Aorta (tissue), 5 donors: ENCODE measurements around the gene PLPP6. TPM values are rescaled to one million over a fixed set of nuclear protein-coding genes. Genes with fewer than 3 reads are reported as not detected.

ENCODE experiments used
- ATAC-seq: fragments of 200-7000 bp; cut with Tn5 transposase; one replicate; pipeline ENCODE4 v1.9.1; 2022; ENCODE audit warnings: moderate library complexity; ENCODE audit not compliant: low FRiP score
- DNase-seq, 2 donors: peaks; one replicate each; pipeline ENCODE4 v3.0.0-alpha.2; 2020
- H3K27ac ChIP-seq, 2 donors: one replicate each; pipeline ENCODE4 v1.5.1; 2013; ENCODE audit warnings: low read length in 2 of 2, mild to moderate bottlenecking in 2 of 2, moderate library complexity in 2 of 2, control low read depth in 1 of 2, inconsistent platforms in 1 of 2, low read depth in 1 of 2
- H3K27me3 ChIP-seq, 2 donors: one replicate each; pipeline ENCODE4 v1.6.1; 2013; ENCODE audit warnings: control low read depth in 1 of 2, low read length in 1 of 2, mild to moderate bottlenecking in 1 of 2, moderate library complexity in 1 of 2; ENCODE audit not compliant: insufficient read depth in 2 of 2, control insufficient read depth in 1 of 2
- H3K36me3 ChIP-seq, 2 donors: one replicate each; pipeline ENCODE4 v1.6.1; 2013; ENCODE audit warnings: control low read depth in 1 of 2, low read length in 1 of 2, mild to moderate bottlenecking in 1 of 2; ENCODE audit not compliant: insufficient read depth in 2 of 2, control insufficient read depth in 1 of 2
- H3K4me1 ChIP-seq, 2 donors: one replicate each; pipeline ENCODE4 v1.6.1; 2013; ENCODE audit warnings: low read length in 2 of 2, control low read depth in 1 of 2, mild to moderate bottlenecking in 1 of 2, moderate library complexity in 1 of 2; ENCODE audit not compliant: insufficient read depth in 2 of 2, control insufficient read depth in 1 of 2
- H3K4me3 ChIP-seq, 2 donors: one replicate each; pipeline ENCODE4 v1.5.1; 2013; ENCODE audit warnings: low read length in 2 of 2, control low read depth in 1 of 2, mild to moderate bottlenecking in 1 of 2
- H3K9me3 ChIP-seq: one replicate; pipeline ENCODE4 v1.6.1; 2013; ENCODE audit warnings: mild to moderate bottlenecking, low read length; ENCODE audit not compliant: control insufficient read depth
- WGBS, 2 donors: extraction: QIAGEN DNeasy Blood & Tissue Kit; methylation state at CpG; one replicate each; pipeline ENCODE4 v1.1.7; 2013; 5-methylcytosine and 5-hydroxymethylcytosine counted together
- intact Hi-C, 2 donors: fragments of 100-400 bp; cut with DNase I; formaldehyde crosslinking; loops; one replicate each; pipeline versions ENCODE4 v1.14.2 to v1.15.0; 2022
- long read RNA-seq, 2 donors: library from polyadenylated mRNA; unstranded; transcript quantifications; one replicate each; pipeline ENCODE4 v2.0.0, GENCODE V29; 2020 to 2021
- polyA plus RNA-seq, 2 donors: library from polyadenylated mRNA; stranded (reverse); fragments of 200-250 nt; gene quantifications; one replicate each; pipeline ENCODE4 v1.2.3, GENCODE V29; 2013
- total RNA-seq, 2 donors: library from RNA; stranded (reverse); fragmentation: NEBNext Ultra II Directional; extraction: Animal tissue kit (Norgen Biotek cat#: 25700); gene quantifications; one replicate each; pipeline ENCODE4 v1.2.1, GENCODE V29; 2021
- donor health status: healthy with polysubstance abuse.
- donor health status: Bipolar disorder and iron deficiency.
- donor health status: DM: no; HTN: no; CAD: no.
- donor health status: DM: no; HTN: no; CAD: no.
- donor health status: DM: yes; HTN: yes; CAD: no.

The PLPP6 gene
- total RNA-seq: 1 to 10 TPM; 4.5 to 4.8 TPM
- 1 to 10 TPM; 1.5 to 4.7 TPM for polyA plus RNA-seq
- long read RNA-seq, donor 1, transcript PLPP6-201 (1 exons, 2,944 nt): major isoform, 9 of 9 reads
- long read RNA-seq, donor 1, partial matches to known transcripts: 0 of 9 reads
- long read RNA-seq, donor 1, other reads (novel, unspliced or antisense): 0 of 9 reads
- long read RNA-seq, donor 2, partial matches to known transcripts: 0 of 1 reads
- long read RNA-seq, donor 2, other reads (novel, unspliced or antisense): 0 of 1 reads

DNA sequence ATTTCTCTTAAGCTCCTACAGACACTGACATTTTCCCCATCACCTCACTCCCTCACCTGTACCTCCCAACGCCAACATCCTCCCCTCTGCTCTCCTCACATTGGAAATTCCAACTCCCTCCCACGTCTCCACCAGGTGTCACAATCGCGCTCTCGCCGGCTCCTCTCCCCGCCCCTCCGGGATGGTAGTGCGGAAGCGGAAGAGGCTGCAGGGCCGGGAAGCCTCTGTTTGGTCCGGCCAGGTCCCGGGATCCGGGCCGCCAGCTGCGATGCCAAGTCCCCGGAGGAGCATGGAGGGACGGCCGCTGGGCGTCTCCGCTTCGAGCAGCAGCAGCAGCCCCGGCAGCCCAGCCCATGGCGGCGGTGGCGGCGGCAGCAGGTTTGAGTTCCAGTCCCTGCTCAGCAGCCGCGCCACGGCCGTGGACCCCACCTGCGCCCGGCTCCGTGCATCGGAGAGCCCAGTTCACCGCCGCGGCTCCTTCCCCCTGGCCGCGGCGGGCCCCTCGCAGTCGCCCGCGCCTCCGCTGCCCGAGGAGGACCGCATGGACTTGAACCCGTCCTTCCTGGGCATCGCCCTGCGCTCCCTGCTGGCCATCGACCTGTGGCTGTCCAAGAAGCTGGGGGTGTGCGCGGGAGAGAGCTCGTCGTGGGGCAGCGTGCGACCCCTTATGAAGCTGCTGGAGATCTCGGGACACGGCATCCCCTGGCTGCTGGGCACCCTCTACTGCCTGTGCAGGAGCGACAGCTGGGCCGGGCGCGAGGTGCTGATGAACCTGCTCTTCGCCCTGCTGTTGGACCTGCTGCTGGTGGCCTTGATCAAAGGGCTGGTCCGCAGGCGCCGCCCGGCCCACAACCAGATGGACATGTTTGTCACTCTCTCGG is at the start of gene PLPP6:
PLPP6 (plus strand) TSS at position 187 of the 881 bp plus-strand sequence; CDS start at position 269, 82 bp downstream.
- ATAC-seq (peak; percentile 96), DNase-seq (peak; percentile 92 to 95)
- Histone ChIP-seq H3K9me3 (no peaks in the 10 kb centered on the region), H3K27ac (peak within 1 kb of the TSS; percentile 18 to 53), H3K36me3 (no peaks in the 10 kb centered on the region), H3K4me3 (peak within 1 kb of the TSS; percentile 61 to 62), H3K27me3 (no peaks in the 10 kb centered on the region), H3K4me1 (peaks cover 0 to 4% of the 10 kb centered on the region in 2 donors)
- WGBS, 2 donors: 2 to 3% methylated on average over 61 to 70 of the region's 70 CpGs
- intact Hi-C loops: loop anchor here in 1 of 2 donors (10.0 kb wide), 2 partner anchors 358 to 1138 kb away; partner anchors contain the start of genes GLIS3 and RFX3

DNA sequence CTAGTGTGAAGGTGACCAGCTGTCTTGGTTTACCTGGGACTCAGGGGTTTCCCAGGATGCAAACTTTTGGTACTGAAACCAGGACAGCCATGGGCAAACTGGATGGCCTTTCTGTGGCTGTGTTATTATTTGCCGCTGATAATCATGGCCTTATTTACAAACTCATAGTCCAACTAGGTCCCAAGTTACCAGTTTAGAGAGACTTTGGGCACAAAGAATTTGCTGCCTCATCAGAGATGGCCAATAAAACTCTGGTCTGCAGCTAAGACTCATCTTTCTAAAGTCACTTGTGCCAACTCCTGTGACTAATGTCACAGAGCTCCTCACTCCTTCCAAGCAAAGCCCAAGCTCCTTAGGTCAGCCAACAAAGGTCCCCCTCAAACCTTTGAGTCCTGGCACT is 47.5 kb upstream of the PLPP6 start:
- ATAC-seq: no peak
- intact Hi-C loops: no loop called here
- 95 to 97% methylated on average over 1 of the region's 1 CpG for WGBS, 2 donors
- Histone ChIP-seq H3K4me3 (no peak overlapping the region), H3K4me1 (peaks cover 0 to 1% of the 10 kb centered on the region in 2 donors), H3K27ac (no peak overlapping the region), H3K9me3 (no peaks in the 10 kb centered on the region), H3K27me3 (no peaks in the 10 kb centered on the region), H3K36me3 (no peaks in the 10 kb centered on the region)
- DNase-seq: no peak

DNA sequence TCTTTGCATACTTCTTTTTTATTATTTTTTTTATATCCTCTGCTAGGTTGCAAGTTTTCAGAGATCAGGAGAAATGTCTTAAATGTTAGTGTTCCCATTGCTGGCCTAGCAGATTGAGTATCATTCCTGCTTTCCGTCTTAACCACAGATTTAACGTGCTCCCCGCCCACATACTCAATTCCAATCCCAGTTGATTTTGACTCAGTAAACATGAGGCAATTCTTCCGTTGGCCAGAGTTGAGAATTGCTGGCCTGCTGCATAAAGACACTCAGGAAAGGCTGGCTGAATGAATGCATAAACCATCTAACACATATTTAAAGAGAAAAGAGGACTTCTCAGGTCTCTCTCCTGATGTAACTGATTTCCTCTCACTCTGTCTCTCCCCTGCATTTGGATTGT is 46.8 kb upstream of the PLPP6 start:
- Histone ChIP-seq H3K27ac (no peak overlapping the region), H3K9me3 (no peaks in the 10 kb centered on the region), H3K4me3 (no peak overlapping the region), H3K27me3 (no peaks in the 10 kb centered on the region), H3K4me1 (peaks cover 0 to 1% of the 10 kb centered on the region in 2 donors), H3K36me3 (no peaks in the 10 kb centered on the region)
- ATAC-seq: no peak
- intact Hi-C loops: no loop called here
- WGBS, 2 donors: 19% methylated on average over 4 of the region's 4 CpGs
- no peak for DNase-seq

DNA sequence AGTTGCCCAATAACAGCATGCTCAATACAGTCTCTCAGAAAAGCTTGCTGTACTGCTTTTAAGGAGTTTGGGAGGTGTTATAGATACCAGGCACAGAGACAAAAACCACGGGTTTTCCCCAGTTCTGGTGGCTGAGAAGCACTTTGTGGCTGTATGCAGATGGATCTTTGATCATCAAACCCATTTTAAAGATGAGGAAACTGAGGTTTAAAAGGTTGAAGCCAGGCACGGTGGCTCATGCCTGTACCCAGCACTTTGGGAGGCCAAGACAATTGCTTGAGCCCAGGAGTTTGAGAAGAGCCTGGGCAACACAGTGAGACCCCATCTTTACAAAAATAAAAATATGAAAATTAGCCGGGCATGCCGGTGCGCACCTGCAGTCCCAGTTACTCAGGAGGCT is 46.3 kb upstream of the PLPP6 start:
- Histone ChIP-seq H3K4me3 (no peak overlapping the region), H3K27ac (no peak overlapping the region), H3K9me3 (no peaks in the 10 kb centered on the region), H3K27me3 (no peaks in the 10 kb centered on the region), H3K4me1 (peaks cover 0 to 1% of the 10 kb centered on the region in 2 donors), H3K36me3 (no peaks in the 10 kb centered on the region)
- intact Hi-C loops: no loop called here
- no peak for ATAC-seq
- WGBS, 2 donors: 85 to 86% methylated on average over 5 of the region's 5 CpGs
- no peak for DNase-seq

DNA sequence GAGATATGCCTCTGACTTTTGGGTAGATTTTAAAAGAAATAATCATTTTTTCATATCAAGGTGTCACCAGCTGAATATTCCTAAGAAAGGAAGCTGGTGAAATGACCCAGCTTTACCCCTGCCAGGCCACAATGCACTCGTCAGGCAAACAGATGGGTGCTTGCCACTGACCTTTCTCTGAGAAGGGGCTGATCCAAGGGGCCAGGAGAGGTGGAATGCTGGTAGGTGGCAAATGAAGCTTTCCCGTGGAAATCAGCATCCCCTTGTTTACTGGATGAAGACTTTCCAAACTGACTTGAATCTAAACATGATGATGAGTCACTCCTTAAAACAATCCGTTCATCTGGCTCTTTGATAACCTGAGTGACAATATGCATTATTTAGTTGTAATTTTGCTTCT is 44.3 kb upstream of the PLPP6 start:
- no peak for DNase-seq
- Histone ChIP-seq H3K4me3 (no peak overlapping the region), H3K9me3 (no peaks in the 10 kb centered on the region), H3K36me3 (no peaks in the 10 kb centered on the region), H3K27me3 (no peaks in the 10 kb centered on the region), H3K4me1 (peaks cover 0 to 1% of the 10 kb centered on the region in 2 donors), H3K27ac (no peak overlapping the region)
- 65 to 76% methylated on average over 3 of the region's 3 CpGs for whole genome bisulfite sequencing, 2 donors
- intact Hi-C loops: no loop called here
- ATAC-seq: no peak

DNA sequence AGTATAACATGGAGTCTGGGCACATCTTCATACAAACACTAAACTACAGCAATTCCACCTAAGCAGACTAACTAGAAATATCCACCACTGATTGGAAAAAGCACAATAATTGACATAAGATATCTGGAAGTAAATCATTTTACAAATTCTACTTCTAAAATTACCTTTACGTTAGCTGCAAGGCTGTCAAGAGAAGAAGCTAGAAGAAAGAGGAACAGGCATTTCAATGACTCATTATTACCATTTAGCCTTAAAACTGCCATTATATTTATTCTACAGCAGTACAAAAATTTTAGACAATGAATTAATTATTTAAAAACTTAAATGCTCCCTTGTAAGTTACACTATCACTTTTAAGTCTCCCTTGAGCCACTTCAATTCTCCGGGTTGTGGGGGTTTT is 43.4 kb upstream of the PLPP6 start:
- Histone ChIP-seq H3K4me3 (no peak overlapping the region), H3K27me3 (no peaks in the 10 kb centered on the region), H3K9me3 (no peaks in the 10 kb centered on the region), H3K27ac (no peak overlapping the region), H3K36me3 (no peaks in the 10 kb centered on the region), H3K4me1 (peaks cover 0 to 1% of the 10 kb centered on the region in 2 donors)
- DNase-seq: no peak
- intact Hi-C loops: no loop called here
- ATAC-seq: no peak
- WGBS, 2 donors: 92 to 94% methylated on average over 2 of the region's 2 CpGs

DNA sequence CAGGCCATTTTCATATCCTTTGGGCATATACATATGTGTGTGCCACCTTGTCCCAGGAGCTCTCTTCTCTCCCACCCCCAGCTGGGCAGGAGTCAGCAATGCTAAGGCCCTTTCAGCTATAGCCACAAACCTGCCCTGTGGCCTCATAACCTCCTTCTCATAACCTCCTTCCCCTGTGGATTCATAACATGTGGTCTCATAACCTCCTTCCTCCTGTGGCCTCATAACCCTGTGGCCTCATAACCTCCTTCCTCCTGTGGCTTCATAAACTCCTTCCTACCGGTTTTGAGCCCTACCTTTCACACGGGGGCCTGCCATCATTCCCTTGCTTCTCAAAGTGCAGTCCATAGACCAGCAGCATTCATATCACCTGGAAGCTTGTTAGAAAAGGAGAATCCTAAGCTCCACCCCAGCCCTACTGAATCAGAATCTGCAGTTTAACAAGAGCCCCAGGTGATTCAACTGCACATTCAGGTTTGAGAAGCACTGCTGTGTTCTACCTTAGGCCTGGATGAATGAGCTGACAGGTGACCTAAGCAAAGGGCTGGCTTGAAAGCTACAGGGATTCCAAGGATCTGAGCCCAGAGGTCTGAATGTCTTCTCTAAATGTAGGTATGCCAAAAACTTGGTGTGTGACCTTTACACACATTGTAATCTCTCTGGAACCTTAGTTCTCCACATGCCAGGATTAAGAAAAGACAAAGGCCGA is 41.9 kb upstream of the PLPP6 start:
- intact Hi-C loops: no loop called here
- ATAC-seq (no peak), DNase-seq (no peak)
- no peaks in the 10 kb centered on the region for H3K27me3 ChIP-seq
- whole genome bisulfite sequencing, 2 donors: 85 to 87% methylated on average over 3 of the region's 3 CpGs
- H3K4me1 ChIP-seq: no peaks in the 10 kb centered on the region
- no peak overlapping the region for H3K27ac ChIP-seq
- H3K9me3 ChIP-seq: no peaks in the 10 kb centered on the region
- no peaks in the 10 kb centered on the region for H3K36me3 ChIP-seq
- no peak overlapping the region for H3K4me3 ChIP-seq

DNA sequence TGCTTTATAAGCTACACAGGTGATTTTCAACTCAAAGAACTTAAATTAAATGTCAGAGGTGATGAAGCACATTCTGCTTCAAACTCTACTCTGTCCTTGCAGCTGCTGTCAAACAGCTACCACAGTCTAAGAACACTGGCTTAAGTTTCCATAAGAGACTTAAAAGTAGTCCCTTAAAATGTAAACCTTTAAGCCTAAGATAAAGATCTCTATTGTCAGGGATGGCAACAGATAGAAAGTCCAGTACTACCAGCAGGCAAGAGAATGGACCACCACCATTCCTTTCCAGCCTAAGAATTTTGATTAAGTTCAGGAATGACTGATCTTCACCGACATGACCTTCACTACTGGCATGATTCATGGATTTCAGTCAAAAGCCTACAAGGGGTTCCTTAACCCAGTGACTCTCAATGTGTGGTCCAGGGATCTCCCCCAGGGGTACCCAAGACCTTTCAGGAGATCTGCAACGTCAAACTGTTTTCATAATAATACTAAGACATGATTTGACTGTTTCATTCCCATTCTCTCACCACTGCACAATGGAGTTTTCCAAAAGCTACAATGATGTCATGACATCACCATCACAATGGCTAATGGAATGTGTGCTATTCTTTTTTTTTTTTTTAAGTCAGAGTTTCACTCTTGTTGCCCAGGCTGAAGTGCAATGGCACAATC is 41.1 kb upstream of the PLPP6 start:
- 9 to 17% methylated on average over 2 of the region's 2 CpGs for WGBS, 2 donors
- DNase-seq (no peak), ATAC-seq (no peak)
- H3K4me1 ChIP-seq: no peaks in the 10 kb centered on the region
- peaks cover 0 to 1% of the 10 kb centered on the region in 2 donors for H3K36me3 ChIP-seq
- no peaks in the 10 kb centered on the region for H3K27me3 ChIP-seq
- intact Hi-C loops: no loop called here
- H3K27ac ChIP-seq: no peak overlapping the region
- no peak overlapping the region for H3K4me3 ChIP-seq
- H3K9me3 ChIP-seq: no peaks in the 10 kb centered on the region
